Fibroblast of the aortic adventitia (primary cell): Measurements from ENCODE around the gene WDR70. TPM values are rescaled to one million over a fixed set of nuclear protein-coding genes. Genes with fewer than 3 reads are reported as not detected.
"Not testable (repeated sequence)": the region's sequence is repeated elsewhere in the genome, so short reads cannot be mapped to it uniquely, and the experiment has no call there.

Experiments used
- DNase-seq: peaks from one replicate; pipeline ENCODE4 v3.0.0-alpha.2; 2010; ENCODE audit warnings: low read depth
- H3K4me3 ChIP-seq: 2 replicates; pipeline ENCODE4 v1.5.1; 2011; ENCODE audit warnings: low read depth, mild to moderate bottlenecking, control low read depth, low read length, moderate library complexity
- CTCF ChIP-seq: IDR thresholded peaks from 2 replicates; pipeline ENCODE4 v1.5.1; 2011; ENCODE audit warnings: mild to moderate bottlenecking, low read length, control low read depth, inconsistent platforms; ENCODE audit not compliant: insufficient read depth
- total RNA-seq: library from RNA; depleted of rRNA; stranded (reverse); fragments of >200 nt; gene quantifications from 2 replicates; pipeline ENCODE4 v1.2.3, GENCODE V29; 2012; ENCODE audit warnings: low replicate concordance

Gene WDR70
- total RNA-seq, 1 donor = 24.6 TPM

- no peak overlapping the region for H3K4me3 ChIP-seq
- DNase-seq = peak; percentile 70
- no peak for TF ChIP-seq CTCF
Measured at GRCh38 chr5:37619353-37619752, 240.2 kb downstream of the WDR70 start.

GRCh38 chr5:37622354-37622753 is 243.2 kb downstream of the WDR70 start:
- H3K4me3 ChIP-seq = not testable (repeated sequence)

GRCh38 chr5:37626266-37626665 is 247.1 kb downstream of the WDR70 start:
- no peak for DNase-seq
- TF ChIP-seq CTCF = no peak
- no peak overlapping the region for H3K4me3 ChIP-seq

More at GRCh38 chr5:37622354-37622753, 243.2 kb downstream of the WDR70 start:
- not testable (repeated sequence) for DNase-seq

- no peak for DNase-seq
- H3K4me3 ChIP-seq = no peak overlapping the region
- TF ChIP-seq CTCF = no peak
Measured at GRCh38 chr5:37628876-37629275, 249.8 kb downstream of the WDR70 start.

GRCh38 chr5:37631939-37632338 is 252.8 kb downstream of the WDR70 start:
- H3K4me3 ChIP-seq = no peak overlapping the region
- no peak for DNase-seq
- no peak for TF ChIP-seq CTCF

- TF ChIP-seq CTCF = no peak
- peak; percentile 33 for DNase-seq
- H3K4me3 ChIP-seq = no peak overlapping the region
Measured at GRCh38 chr5:37637165-37637845, 258.2 kb downstream of the WDR70 start.

GRCh38 chr5:37638897-37639296 is 259.8 kb downstream of the WDR70 start:
- TF ChIP-seq CTCF = no peak
- H3K4me3 ChIP-seq = no peak overlapping the region
- no peak for DNase-seq
